ENCODE measurements around the gene CCDC92.

DNA sequence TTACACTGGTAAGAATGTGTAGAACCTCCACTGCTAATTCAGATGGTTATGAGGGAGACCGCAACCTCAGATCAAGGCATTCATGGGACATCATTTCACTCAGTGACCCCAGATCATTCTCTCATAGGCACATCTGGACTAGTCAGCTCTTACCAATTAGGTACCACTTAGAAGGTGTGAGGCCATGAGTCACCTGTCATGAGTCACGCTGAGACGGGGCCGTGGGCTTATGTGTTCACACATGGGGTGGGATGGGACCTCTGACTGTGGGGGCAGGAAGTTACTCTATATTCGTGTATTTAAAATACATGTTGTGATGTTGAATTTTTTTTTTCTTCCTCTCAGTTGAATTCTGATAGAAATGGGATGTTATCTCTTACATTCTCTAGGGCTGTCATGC lies 55.9 kb downstream of the CCDC92 start:
- TF ChIP-seq, protein P1, sequence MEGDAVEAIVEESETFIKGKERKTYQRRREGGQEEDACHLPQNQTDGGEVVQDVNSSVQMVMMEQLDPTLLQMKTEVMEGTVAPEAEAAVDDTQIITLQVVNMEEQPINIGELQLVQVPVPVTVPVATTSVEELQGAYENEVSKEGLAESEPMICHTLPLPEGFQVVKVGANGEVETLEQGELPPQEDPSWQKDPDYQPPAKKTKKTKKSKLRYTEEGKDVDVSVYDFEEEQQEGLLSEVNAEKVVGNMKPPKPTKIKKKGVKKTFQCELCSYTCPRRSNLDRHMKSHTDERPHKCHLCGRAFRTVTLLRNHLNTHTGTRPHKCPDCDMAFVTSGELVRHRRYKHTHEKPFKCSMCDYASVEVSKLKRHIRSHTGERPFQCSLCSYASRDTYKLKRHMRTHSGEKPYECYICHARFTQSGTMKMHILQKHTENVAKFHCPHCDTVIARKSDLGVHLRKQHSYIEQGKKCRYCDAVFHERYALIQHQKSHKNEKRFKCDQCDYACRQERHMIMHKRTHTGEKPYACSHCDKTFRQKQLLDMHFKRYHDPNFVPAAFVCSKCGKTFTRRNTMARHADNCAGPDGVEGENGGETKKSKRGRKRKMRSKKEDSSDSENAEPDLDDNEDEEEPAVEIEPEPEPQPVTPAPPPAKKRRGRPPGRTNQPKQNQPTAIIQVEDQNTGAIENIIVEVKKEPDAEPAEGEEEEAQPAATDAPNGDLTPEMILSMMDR (IDR thresholded peaks at IDR 0.05) = no peak
- TF ChIP-seq SIN3A (IDR thresholded peaks at IDR 0.05; ENCODE audit: borderline replicate concordance, insufficient read depth, low read depth, low read length) = no peak
